Erythroblast (primary cell): ENCODE measurements around the gene SLCO1B3.

Experiments used
- GATA1 ChIP-seq: IDR thresholded peaks from 2 replicates; pipeline ENCODE4 v1.6.1; 2011; ENCODE audit warnings: low read depth, mild to moderate bottlenecking, control low read depth, low read length, moderate library complexity
- POLR2A ChIP-seq: IDR thresholded peaks from 2 replicates; pipeline ENCODE4 v1.6.1; 2011; ENCODE audit warnings: mild to moderate bottlenecking, low read length

GRCh38 chr12:20805921-20806320 lies 4.6 kb upstream of the SLCO1B3 start:
- TF ChIP-seq POLR2A (no peak), GATA1 (no peak)
